Liver (tissue), 9 donors: ENCODE measurements around the gene SH2D6. TPM values are rescaled to one million over a fixed set of nuclear protein-coding genes. Genes with fewer than 3 reads are reported as not detected.
A peak's percentile ranks its signal among the peaks of the same experiment; 100 is the strongest.

ENCODE experiments used
- DNase-seq: peaks from one replicate; pipeline ENCODE4 v3.0.0-alpha.2; 2017; ENCODE audit warnings: low spot score
- H3K27ac ChIP-seq, 2 donors: one replicate each; pipeline ENCODE4 v1.7.0; 2013; ENCODE audit warnings: inconsistent platforms in 2 of 2, low read length in 2 of 2, control low read depth in 1 of 2, low read depth in 1 of 2, mild to moderate bottlenecking in 1 of 2
- H3K27me3 ChIP-seq, 4 donors: one replicate each; pipeline versions ENCODE4 v1.6.1 to v1.7.0; 2013; ENCODE audit warnings: low read length in 3 of 4, inconsistent platforms in 1 of 4, mild to moderate bottlenecking in 1 of 4, moderate library complexity in 1 of 4; ENCODE audit not compliant: control insufficient read depth in 4 of 4, insufficient read depth in 4 of 4
- H3K36me3 ChIP-seq, 4 donors: one replicate each; pipeline versions ENCODE4 v1.6.1 to v1.7.0; 2013; ENCODE audit warnings: low read length in 3 of 4, mild to moderate bottlenecking in 3 of 4, low read depth in 1 of 4, moderate library complexity in 1 of 4; ENCODE audit not compliant: control insufficient read depth in 4 of 4, insufficient read depth in 3 of 4
- H3K4me1 ChIP-seq, 4 donors: one replicate each; pipeline versions ENCODE4 v1.6.1 to v1.7.0; 2013; ENCODE audit warnings: low read length in 3 of 4, mild to moderate bottlenecking in 3 of 4, moderate library complexity in 1 of 4; ENCODE audit not compliant: control insufficient read depth in 4 of 4, insufficient read depth in 4 of 4
- H3K4me3 ChIP-seq, 3 donors: one replicate each; pipeline versions ENCODE4 v1.6.1 to v1.7.0; 2013; ENCODE audit warnings: low read length in 3 of 3, control low read depth in 1 of 3, low read depth in 1 of 3, mild to moderate bottlenecking in 1 of 3
- H3K9ac ChIP-seq, 2 donors: one replicate each; pipeline ENCODE4 v1.7.0; 2013; ENCODE audit warnings: low read length in 2 of 2, mild to moderate bottlenecking in 2 of 2, moderate library complexity in 2 of 2, control low read depth in 1 of 2, low read depth in 1 of 2
- H3K9me3 ChIP-seq, 4 donors: one replicate each; pipeline versions ENCODE4 v1.6.1 to v1.7.0; 2013; ENCODE audit warnings: low read length in 3 of 4; ENCODE audit not compliant: control insufficient read depth in 4 of 4
- CTCF ChIP-seq: fragments of 150-350 bp; IDR thresholded peaks from 2 replicates; pipeline ENCODE4 v1.5.1; 2017; ENCODE audit warnings: improper control_type of control experiment, low read depth, low read length; ENCODE audit not compliant: missing input control
- FOXA1 ChIP-seq: IDR thresholded peaks from 2 replicates; pipeline ENCODE4 v1.6.1; 2016; ENCODE audit warnings: antibody characterized with exemption
- FOXA2 ChIP-seq: IDR thresholded peaks from 2 replicates; pipeline ENCODE4 v1.6.1; 2016; ENCODE audit warnings: antibody characterized with exemption
- GABPA ChIP-seq, 2 donors: IDR thresholded peaks in 1 of 2; conservative IDR thresholded peaks in 1 of 2; 2 replicates each; pipeline ENCODE4 v1.6.1; 2016; ENCODE audit warnings: antibody characterized with exemption in 2 of 2, mild to moderate bottlenecking in 1 of 2, moderate library complexity in 1 of 2
- HNF4A ChIP-seq, 2 donors: conservative IDR thresholded peaks; 2 replicates each; pipeline ENCODE4 v1.6.1; 2016; ENCODE audit warnings: antibody characterized with exemption in 2 of 2, mild to moderate bottlenecking in 2 of 2
- JUND ChIP-seq, 2 donors: IDR thresholded peaks; 2 replicates each; pipeline ENCODE4 v1.6.1; 2016; ENCODE audit warnings: antibody characterized with exemption in 2 of 2
- REST ChIP-seq: IDR thresholded peaks from 2 replicates; pipeline ENCODE4 v1.6.1; 2016; ENCODE audit warnings: antibody characterized with exemption, mild to moderate bottlenecking
- RXRA ChIP-seq, 2 donors: IDR thresholded peaks; 2 replicates each; pipeline ENCODE4 v1.6.1; 2017 to 2018; ENCODE audit warnings: antibody characterized with exemption in 2 of 2, mild to moderate bottlenecking in 1 of 2
- SP1 ChIP-seq: IDR thresholded peaks from 2 replicates; pipeline ENCODE4 v1.6.1; 2018; ENCODE audit warnings: antibody characterized with exemption, mild to moderate bottlenecking
- ZBTB33 ChIP-seq: IDR thresholded peaks from 2 replicates; pipeline ENCODE4 v1.6.1; 2016; ENCODE audit warnings: antibody characterized with exemption
- WGBS: extraction: QIAGEN DNeasy Blood & Tissue Kit; methylation state at CpG from one replicate; pipeline ENCODE4 v1.1.7; 2013; 5-methylcytosine and 5-hydroxymethylcytosine counted together
- polyA plus RNA-seq, 2 donors: library from polyadenylated mRNA; stranded (reverse) in 1 of 2; unstranded in 1 of 2; fragments of 200-250 nt in 1 of 2; fragments of >200 nt in 1 of 2; fragmentation: Nextera tagmentation in 1 of 2; extraction: Ambion mirVana in 1 of 2; gene quantifications; one replicate each; pipeline versions ENCODE4 v1.2.1 to v1.2.3, GENCODE V29; 2013 to 2015
- total RNA-seq, 2 donors: library from RNA; depleted of rRNA; stranded (reverse); fragments of >200 nt; gene quantifications; one replicate each; pipeline ENCODE4 v1.2.3, GENCODE V29; 2014
- donor health status: healthy.
- donor health status: healthy.
- donor health status: healthy.
- donor health status: healthy.
- donor health status: healthy.

Gene SH2D6
- total and polyA plus RNA-seq, 4 donors: 0.28 to 0.92 (median 0.39) TPM; not detected in 1

GRCh38 chr2:85472261-85472660, 53.7 kb downstream of the SH2D6 start:
- no peak overlapping the region for H3K4me3 ChIP-seq
- H3K4me1 ChIP-seq: peaks cover 15 to 58% (median 38%) of the 10 kb centered on the region in 4 donors
- no peaks in the 10 kb centered on the region for H3K27me3 ChIP-seq
- H3K9ac ChIP-seq: no peak overlapping the region
- no peak overlapping the region for H3K27ac ChIP-seq
- DNase-seq: no peak
- H3K9me3 ChIP-seq: no peaks in the 10 kb centered on the region
- H3K36me3 ChIP-seq: no peaks in the 10 kb centered on the region
- 82% methylated on average over 4 of the region's 4 CpGs for WGBS
- TF ChIP-seq ZBTB33 (no peak), GABPA (IDR thresholded peaks at IDR 0.05 in 1 of 2, conservative IDR thresholded peaks at IDR 0.05 in 1 of 2) (no peak), FOXA1 (no peak), JUND (IDR thresholded peaks at IDR 0.05) (no peak)

GRCh38 chr2:85475799-85476490, 57.4 kb downstream of the SH2D6 start:
- no peaks in the 10 kb centered on the region for H3K9me3 ChIP-seq
- no peak overlapping the region for H3K27ac ChIP-seq
- H3K27me3 ChIP-seq: no peaks in the 10 kb centered on the region
- peak overlapping the region in 1 of 2 donors; percentile 45 for H3K9ac ChIP-seq
- H3K4me1 ChIP-seq: peaks cover 8 to 29% (median 16%) of the 10 kb centered on the region in 4 donors
- 34% methylated on average over 3 of the region's 3 CpGs for WGBS
- no peak for DNase-seq
- H3K36me3 ChIP-seq: no peaks in the 10 kb centered on the region
- H3K4me3 ChIP-seq: no peak overlapping the region
- TF ChIP-seq HNF4A (conservative IDR thresholded peaks at IDR 0.05) (peak; percentile 46 to 65), SP1 (peak; percentile 34), RXRA (IDR thresholded peaks at IDR 0.05) (peak; percentile 30 to 49), FOXA2 (no peak), CTCF (no peak), REST (no peak), GABPA (IDR thresholded peaks at IDR 0.05 in 1 of 2, conservative IDR thresholded peaks at IDR 0.05 in 1 of 2) (no peak)
